Measurements from ENCODE around the gene SCN11A.

- no peak for TF ChIP-seq CTCF (IDR thresholded peaks at IDR 0.05)
- TF ChIP-seq POLR2A (IDR thresholded peaks at IDR 0.05): no peak
- TF ChIP-seq POLR2AphosphoS5 (IDR thresholded peaks at IDR 0.05): no peak
These were observed 16.8 kb upstream of the SCN11A start for GRCh38 chr3:39068556-39068955.

Measured in sigmoid colon (tissue), 4 donors.